ENCODE measurements around the gene TSPAN15.

TSPAN15 gene

GRCh38 chr10:69549959-69550358 lies 98.7 kb downstream of the TSPAN15 start:
- no peak for DNase-seq (ENCODE audit: low read depth, low spot score)

- DNase-seq (ENCODE audit: low read depth, low spot score) = no peak
Measured at GRCh38 chr10:69552268-69552667, 101.0 kb downstream of the TSPAN15 start.

GRCh38 chr10:69553328-69553727 lies 102.1 kb downstream of the TSPAN15 start:
- no peak for DNase-seq (ENCODE audit: low read depth, low spot score)

- no peak for DNase-seq (ENCODE audit: low read depth, low spot score)
Measured at GRCh38 chr10:69554611-69555010, 103.3 kb downstream of the TSPAN15 start.

Measured in activated CD4-positive, CD25-positive, alpha-beta regulatory T cell treated with anti-CD3 and anti-CD28 coated beads, Interleukin-2, amount 50 U/mL, for 16 hours (primary cell).